Stimulated activated CD4-positive, alpha-beta T cell treated with anti-CD3 and anti-CD28 coated beads, Interleukin-12 subunit alpha, Interleukin-12 subunit beta, amount 100 ng/mL, for 4 hours (primary cell): Measurements from ENCODE around the gene CD58.
"Not testable (repeated sequence)": the region's sequence is repeated elsewhere in the genome, so short reads cannot be mapped to it uniquely, and the experiment has no call there.

Experiments
- DNase-seq: peaks from one replicate; pipeline ENCODE4 v3.0.0-alpha.2; 2020

Gene CD58

DNA sequence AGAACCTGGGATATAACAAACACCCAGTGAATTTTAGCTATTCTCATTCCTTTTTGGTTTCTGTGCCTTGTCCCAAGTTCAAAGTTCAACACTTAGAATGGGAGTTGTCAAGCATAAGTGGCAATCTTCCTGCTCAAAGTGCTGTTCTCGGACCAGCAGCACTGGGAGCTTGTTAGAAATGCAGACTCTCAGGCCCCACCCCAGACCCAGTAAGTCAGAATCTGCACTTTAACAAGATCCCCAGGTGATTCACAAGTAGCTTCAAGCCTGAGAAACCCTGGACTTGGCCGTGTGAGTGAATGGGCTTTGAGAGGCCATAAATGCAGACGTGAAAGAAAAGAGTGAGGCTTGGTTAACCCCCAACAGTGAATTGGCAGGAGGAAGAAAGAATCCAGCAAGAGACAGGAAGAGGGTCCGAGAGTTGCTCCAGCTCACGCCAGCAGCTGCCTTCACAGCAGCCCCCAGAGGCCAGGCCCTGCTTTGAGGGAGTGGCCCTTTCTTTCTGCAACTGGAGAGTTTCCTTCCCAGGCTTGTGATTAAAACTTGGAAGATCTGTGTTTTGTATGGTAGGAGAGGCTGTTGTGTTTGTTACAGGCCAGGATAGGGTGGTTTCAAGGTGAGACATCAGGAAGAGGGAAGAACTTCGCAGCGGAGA, 21.3 kb upstream of the CD58 start:
- DNase-seq: not testable (repeated sequence)

DNA sequence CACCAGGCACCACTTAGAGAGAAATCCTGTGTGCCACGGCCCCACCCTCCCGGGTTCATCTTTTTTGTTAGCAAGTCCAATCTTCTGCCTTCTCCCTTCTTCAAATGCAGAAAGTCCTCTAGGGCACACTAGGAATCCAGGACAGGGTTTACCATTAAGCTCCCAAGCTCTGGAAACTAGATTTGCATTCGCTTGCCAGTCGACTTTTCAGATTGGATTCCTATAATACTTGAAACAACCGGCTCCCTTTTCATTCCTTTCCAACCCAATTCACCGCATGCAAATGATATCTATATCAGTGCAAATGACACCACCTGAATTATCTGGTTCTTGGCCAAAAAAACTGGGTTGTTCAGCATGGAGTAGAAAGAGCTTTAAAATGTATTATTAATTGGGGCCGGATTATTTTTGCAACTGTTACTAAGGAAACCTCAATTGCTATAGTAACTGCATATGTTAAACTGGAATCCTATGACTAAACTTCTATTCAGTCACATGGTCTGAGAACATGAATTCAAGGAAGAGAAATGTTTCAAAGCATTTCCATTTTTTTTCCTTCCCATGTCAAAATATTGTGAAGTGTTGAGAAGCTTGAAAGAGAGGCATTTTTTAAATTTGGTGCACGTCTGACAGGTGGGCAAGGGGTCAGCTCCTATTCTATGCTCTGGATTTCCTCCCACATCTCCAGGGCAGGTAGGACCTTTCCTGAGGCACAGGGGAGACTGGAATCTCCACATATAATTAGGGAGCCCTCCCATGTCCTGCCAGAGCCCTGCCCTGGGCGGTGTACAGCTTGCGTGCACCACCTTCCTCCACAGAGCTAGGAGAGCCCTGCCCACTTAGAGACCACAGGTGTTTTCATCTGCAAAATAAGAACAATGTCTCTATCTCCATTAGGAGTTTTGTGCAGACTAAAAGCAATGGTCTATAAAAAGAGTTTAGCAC, 20.5 kb upstream of the CD58 start:
- DNase-seq: not testable (repeated sequence)

DNA sequence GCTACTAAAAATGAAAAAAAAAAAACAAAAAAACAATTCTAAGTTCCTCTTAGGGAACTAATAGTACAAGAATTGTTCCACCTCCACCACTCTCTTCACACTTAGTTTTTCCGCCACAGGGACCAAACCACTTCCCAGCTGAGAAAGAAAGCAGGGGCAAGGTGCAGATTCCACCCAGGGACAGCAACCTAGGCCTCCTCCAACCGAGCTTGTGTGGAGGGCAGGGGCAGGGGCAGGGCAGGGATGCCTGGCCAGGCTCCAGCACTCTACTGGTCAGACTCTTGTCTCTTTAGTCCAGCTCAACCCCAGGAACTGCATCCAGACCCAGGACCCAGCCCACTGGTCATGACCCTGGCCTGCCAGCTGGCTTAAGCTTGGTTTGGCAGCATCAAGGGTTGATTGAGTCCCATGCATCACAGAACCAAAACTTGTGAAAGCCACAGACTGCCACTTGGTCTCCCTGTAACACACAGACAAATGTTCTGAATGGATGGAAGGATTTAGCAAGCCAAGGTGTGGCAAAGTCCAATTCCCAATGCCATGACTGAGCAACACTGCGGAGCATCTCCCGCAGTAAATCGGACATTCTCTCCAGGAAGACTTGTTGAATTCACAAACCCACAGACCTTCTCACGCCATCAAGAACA, 19.7 kb upstream of the CD58 start:
- DNase-seq: not testable (repeated sequence)

DNA sequence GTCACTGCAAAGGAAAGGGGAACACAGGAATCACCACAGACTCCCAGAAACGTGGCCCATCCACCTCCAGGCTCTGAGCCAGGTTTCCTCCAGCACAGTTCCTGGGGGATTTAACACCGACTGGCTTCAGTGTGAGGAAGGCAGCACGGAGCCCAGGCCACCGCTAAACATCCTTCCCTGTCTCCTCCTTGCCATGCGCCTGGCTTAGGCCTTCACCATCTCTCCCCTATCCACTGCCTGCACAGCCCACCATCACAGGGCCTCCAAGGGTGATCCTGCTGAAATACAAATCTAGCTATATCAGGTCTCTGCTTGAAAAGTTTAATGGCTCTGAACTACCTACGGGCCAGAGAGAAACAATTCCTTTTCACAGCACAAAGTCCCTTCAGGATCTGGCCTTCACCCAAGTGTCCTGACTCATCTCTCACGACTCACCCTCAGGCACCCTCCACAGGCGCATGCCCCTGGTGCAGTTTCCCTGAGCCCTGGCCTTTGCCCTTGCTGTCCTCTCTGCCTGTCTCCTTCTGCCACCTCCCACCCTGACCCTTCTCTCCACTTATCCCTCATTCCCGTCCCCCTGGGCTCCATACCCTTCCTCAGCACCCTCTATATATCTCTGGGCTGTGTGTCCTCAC, 18.4 kb upstream of the CD58 start:
- DNase-seq: not testable (repeated sequence)

DNA sequence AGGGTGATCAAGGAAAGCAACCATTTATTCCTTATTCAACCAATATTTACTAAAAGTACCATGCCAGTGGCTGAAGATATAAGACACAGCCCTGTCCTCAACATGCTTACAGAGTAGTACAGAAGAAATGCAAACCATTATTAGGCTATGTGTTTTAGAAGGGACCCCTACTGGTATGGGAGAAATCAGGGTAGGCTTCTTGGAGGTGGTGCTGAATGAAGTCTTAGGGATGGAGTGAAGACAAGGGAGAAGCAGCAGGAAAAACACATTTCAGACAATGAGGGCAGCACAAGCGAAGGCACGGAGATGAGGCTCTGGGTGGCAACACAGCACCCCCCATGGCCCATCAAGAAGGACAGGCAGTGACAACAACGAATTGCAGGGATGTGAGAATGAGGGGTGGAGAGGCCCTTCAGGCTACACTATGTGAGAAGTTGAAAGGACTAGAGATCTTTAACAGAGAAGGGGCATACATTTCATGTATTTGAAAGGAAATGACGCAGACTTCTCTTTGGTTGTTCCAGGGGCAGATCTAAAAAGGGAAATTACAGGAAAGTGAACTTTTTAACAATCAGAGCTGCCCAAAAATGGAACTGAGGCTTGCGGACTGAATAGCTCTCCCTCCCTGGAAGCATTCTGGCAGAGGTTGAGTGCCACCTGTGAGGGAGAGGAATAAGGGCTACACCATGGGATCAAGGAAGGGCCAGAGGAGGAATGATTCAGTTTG, 16.8 kb upstream of the CD58 start:
- DNase-seq: no peak

DNA sequence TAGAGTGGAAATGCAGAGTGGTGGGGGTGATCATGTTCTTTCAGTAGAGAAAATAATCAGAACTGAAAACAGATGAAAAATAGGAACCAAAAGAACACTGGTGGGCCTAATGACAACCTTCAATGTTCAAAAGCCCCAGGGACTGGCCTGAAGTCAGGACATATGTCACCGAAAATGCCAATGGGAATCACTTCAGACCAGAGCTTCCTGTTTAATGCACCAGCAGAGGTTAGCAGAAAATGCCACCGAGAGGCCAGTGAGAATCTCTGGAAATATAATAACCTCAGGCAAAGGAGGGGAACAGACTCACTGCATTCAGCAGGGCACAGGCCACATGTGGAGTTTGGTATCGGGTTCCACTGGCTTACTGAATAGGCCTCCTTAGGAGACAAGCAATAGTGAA, 15.9 kb upstream of the CD58 start:
- DNase-seq: no peak

DNA sequence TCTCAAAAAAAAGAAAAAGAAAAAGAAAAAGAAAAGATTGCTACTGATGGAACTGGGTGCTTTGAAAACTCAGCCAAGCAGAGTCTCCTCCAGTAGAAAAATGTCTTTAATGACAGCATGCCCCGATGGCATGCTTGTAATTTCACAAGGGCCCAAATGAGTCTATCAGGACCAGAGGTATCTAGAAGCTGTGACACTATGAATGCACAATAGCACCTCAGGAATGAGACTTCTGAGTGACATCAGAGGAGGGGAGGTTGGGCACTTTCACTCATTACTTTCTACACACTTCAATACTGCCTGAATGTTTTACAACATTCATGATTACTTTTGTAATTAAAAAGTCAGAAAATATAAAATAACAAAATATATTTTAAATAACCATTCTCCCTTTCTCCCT, 15.1 kb upstream of the CD58 start:
- DNase-seq: no peak

DNA sequence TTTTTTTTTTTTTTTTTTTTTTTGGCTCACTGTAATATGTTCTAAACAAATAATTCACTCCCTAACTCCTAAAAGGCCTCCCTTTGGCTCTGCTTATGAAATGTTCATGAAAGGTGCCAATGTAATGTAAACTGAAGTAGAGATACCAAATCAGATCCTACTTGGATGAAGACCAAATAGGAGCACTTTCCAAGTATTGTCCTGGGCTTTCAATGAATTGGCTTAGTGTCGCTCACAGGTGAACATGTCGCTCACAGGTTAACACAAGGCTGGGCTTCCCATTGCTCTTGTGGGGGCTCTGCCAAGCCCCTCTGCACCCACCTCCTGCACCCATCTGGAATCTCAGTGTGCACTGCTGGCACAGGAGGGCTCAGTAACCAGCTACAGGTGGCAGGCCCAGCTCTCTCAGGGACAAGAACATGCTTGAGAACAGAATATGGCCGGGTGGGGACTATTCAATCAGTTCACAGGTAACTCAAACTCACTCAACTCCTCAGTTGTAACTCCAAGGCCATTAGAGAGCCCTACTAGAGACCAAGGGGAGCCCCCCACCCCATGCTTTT, 10.6 kb upstream of the CD58 start:
- no peak for DNase-seq

DNA sequence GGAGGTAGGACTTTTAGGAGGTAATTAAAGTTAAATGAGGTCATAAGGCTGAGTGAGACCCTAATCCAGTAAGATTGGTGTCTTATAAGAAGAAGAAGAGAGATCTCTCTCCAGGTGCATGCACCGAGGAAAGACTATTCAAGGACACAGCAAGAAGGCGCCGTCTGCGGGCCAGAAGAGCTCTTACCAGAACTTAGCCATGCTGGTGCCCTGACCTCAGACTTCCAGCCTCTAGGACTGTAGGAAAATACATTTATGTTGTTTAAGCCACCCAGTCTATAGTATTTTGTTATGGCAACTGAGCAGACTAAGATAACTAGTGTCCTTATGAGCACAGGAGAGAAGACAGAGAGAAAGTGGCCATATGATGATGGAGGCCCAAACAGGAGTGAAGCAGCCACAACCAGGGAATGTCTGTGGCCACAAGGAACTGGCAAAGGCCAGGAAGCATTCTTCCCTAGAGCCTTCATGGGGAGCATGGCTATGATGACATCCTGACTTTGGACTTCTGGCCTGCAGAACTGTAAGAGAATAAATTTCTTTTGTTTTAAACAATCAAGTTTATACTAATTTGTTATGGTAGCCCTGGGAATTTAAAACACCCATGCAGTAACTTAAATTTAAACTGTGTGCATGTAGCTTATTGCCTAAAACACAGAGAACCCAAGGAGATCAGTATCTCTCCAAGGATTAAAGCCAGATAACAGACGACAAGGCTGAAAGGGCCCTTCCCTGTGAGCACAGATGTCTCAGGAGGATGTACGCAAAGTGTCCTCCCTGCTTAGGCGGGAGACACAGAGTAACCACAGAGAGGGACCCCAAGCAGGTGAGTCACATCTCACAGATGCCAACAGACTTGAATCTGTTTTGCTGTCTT, 9.9 kb upstream of the CD58 start:
- no peak for DNase-seq

DNA sequence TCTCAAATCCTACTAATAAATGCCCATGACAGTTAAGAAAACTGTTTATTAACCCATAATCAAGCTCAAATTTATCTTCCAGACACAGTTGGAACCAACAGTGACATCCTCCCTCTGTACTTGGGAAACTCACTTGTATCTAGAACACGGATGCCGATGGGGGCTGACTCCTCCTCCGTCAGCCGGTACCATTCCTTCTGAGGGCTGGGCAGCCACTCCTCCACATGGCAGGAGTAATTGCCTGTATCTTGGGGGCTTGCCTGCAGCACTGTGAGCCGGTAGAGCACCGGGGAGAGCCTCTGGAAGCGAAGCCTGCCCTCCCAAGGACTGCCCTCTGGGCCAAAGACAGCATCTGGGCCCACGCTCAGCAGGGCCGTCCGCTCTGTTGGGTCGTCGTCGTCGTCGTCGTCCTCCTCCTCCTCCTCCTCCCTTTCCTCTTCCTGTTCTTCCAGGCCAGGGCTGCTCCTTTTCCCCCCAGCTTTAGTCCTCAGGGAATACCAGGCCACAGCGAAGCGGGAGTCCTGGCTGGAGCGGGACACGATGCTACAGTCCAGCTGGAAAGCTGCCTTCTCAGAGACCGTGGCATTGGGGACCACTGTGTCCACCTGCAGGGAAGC, 8.5 kb upstream of the CD58 start:
- no peak for DNase-seq

DNA sequence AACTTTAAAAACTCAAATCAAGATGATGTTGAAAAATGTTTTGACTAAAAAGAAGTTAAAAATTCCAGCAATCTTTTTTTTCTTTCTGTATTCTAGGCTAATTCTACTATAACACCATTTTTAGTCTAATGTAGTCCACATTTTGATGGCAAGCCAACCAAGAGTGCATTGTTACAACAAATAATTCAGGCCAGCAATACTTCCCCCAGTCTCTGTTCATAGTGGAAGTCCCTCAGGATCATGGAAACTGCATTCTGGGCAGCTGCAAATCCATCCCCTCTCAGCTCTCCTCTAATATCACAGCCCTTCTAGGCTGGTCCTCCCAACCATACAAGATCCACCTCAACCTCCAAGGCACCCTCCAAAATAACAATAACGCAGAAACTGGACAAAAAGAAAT, 7.8 kb upstream of the CD58 start:
- no peak for DNase-seq

DNA sequence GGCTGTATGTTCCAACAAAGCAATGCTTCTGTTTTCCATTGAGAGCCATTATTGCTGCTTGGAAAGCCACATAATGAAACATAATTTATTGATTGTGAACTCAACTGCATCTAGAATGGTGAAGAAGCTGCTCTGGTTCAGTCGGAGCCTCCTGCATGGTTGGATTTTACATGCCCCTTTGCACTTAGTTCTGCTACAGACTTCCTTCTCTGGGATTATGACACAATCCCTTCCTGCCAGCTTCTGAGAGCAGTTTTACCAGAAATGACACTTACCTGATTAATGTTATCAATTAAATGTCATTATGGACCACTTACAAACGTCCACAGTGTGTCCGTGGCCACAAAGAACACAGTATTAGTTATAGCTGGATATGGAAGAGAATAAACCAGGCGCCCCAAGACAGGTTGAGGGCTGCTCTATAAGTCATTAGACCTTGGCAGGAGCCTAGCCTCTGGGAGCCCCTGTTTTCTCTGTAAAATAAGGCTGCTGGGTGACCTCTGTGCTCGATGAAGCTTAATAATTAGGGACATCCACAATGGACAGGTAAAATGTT, 7.0 kb upstream of the CD58 start:
- DNase-seq: no peak

DNA sequence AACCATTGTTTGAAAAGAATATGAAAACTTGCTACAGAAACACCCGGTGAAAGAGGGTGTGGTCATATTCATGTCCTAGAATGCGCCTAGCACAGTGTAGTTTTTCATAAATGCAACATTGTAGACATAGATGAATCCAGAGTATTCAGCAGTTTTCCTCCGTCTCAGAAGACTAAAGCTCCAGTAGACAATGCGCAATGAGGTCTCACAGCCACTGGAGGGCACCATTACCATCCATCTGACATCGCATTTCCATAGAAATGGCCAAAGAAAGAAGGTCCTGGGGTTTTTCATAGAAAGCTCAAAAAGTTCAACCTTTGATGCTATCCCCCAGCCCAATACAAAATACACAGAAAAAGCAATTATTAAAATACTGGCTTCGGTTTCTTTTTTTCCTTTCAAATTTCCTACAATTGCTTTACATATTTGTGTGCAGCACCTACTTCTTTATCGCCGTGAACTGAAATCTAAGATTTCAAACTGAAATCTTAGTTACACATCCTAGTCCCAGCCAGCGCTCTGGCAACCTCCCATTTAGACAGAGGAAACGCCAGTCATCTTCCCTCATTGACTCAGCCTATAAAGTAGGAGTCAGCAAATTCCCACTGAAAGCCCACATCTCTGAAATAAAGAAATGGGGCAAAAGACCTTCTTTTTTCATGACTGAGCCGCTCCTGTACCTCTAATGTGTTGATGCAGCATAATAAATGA, 3.9 kb upstream of the CD58 start:
- DNase-seq: peak; percentile 46

DNA sequence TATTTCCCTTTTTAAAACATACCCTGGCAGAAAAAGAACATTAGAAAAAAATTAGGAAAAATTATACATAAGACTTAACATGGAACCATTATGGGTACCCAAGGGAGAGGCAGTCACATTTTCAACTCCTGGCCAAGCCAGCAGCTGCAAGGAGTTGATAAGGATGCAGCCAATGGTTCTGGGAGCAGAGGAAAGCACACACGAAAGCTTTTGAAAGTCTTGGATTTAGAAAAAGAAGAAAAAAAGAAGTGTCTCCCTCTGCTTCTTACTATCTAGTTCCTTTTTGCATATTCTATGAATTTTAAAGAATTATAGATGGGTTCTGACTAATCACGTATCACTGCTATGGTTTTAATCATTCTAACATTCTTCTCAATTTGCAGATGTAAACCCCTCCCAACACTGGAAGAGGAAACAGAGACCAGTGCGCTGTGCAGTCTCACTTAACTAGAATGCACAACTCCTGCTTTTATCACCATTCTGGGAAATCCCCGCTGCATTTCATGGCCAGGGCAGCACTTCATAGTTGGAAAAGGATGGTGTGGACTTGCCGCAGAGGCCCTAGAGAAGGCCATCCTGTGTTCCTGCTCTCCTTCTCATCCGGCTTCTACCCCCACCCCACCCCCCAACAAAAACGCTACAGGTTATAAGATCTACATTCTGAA, 2.7 kb upstream of the CD58 start:
- no peak for DNase-seq

DNA sequence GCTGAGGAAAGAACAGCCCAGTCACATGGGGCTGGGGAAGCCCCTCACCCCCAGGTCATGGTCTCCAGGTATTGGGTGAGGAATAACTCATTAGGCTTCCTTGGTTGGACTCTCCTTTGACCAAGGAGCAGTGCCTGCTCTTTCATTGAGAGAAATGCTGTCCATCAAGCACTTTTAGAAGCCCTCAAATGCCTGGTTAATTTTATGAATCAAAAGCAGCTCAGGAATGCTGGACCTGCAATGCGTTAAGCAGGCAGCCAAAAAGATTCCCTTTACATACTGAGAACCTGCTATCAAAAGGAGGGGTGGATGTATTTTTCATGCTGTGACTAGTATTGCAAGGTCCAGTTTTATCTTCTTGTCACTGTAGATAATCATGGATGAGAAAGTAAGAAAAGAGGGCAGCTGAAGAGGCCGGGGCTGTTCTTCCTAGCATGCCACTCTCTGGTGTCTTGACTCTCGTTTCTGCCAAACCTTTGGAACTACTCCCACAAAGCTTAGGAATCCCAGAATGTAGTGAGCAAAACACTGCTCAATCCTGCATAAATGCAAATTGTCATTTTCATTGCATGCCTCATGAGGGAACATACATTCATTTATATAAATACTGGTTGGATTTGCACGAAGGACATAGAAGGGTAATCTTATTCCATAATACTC, 2.1 kb upstream of the CD58 start:
- DNase-seq: no peak

DNA sequence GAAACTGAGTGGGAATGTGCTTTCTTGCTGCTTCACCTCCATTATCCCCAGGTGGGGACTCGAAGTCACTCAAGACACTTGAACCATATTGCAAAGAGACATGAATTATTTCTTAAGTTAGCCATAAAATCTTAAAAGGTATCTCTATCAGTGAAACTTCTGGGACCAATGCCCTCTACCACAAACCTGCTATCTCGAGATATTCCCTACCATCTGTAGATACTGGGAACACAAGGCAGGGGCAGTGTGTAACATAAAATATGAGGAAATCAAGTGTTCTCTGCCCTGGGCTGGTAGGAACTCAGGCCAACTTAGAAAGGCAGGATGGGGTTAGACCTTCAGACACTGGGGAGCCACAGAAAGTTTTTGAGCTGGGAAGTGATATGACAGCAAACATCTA, 1.3 kb upstream of the CD58 start:
- no peak for DNase-seq

DNA sequence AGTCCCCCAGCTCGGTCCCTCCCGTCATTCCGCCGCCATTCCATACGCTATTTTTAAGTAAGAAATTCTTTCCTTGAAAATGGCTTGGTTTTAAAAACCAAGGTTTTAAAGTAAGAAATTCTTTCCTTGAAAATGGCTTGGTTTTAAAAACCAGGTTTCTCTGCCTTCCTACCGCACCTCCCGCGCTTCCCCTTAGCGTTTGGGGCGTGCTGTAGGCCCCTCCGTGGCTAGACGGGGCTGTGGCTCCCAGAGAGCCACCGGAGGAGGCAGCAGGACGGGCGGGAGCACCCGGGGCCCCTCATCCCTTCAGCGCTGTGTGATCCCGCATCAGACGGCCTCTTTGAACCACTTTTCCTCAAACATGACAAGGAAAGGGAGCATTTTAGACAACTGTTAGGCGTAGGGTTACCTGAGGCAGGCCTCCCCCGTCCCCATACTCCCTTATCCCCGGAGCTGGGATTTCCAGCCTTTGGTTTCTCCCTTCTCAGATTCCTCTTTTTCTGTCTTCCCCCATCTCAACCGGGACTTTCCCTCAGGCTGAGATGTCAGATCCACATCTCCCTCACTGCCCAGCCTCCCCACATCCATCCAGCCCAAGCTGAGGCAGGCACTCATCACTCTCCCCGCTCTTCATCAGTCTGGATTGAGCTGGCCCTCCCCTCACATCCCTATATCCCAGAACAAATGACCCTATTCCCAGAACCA, 541 bp upstream of the CD58 start:
- DNase-seq: no peak

DNA sequence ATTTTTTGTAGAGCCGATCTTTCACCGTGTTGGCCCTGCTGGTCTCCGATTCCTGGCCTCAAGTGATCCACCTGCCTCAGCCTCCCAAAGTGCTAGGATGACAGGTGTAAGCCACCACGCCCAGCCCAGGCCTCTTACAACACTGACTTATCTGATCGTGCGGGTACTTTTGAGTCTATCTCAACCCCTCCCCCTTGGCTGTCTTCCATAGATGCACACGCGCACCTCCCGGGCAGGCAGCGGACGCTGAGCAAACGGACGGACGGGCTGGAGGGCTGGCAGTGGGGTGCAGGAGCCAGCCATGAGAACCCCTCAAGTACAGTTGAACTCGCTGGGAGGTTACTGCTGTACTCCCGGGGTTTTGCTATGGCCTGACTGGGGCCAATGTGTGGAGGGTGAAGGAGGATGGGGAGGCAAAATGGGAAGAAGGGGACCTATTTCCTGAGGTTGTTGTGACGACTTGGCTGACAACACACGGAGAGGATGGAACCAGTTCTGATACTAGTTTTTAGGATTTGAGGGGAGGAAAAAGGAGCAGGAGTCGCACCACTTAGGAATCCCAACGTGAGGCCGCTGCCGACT, 959 bp downstream of the CD58 start:
- DNase-seq: peak; percentile 27
